Osteoblast (primary cell): ENCODE results near the gene CGRRF1. TPM values are rescaled to one million over a fixed set of nuclear protein-coding genes. Genes with fewer than 3 reads are reported as not detected.
A peak's percentile ranks its signal among the peaks of the same experiment; 100 is the strongest.

ENCODE experiments used
- DNase-seq: peaks from one replicate; pipeline ENCODE4 v3.0.0; 2011; ENCODE audit warnings: low spot score, mixed read lengths; ENCODE audit not compliant: insufficient read length; ENCODE audit errors: missing footprints
- H2AFZ ChIP-seq: 2 replicates; pipeline ENCODE4 v1.6.0; 2011; ENCODE audit warnings: mild to moderate bottlenecking, low read length
- H3K27ac ChIP-seq: 2 replicates; pipeline ENCODE4 v1.5.1; 2011; ENCODE audit warnings: mild to moderate bottlenecking, low read depth, low read length, moderate library complexity
- H3K27me3 ChIP-seq: 2 replicates; pipeline ENCODE4 v1.6.0; 2012; ENCODE audit warnings: mild to moderate bottlenecking, control low read depth, inconsistent platforms, low read length, moderate library complexity; ENCODE audit not compliant: insufficient read depth
- H3K36me3 ChIP-seq: 2 replicates; pipeline ENCODE4 v1.5.1; 2011; ENCODE audit warnings: mild to moderate bottlenecking, low read length, control low read depth, moderate library complexity; ENCODE audit not compliant: insufficient read depth
- H3K4me1 ChIP-seq: 2 replicates; pipeline ENCODE4 v1.5.1; 2011; ENCODE audit warnings: mild to moderate bottlenecking, low read length, control low read depth, moderate library complexity; ENCODE audit not compliant: insufficient read depth
- H3K4me2 ChIP-seq: 2 replicates; pipeline ENCODE4 v1.6.0; 2011; ENCODE audit warnings: mild to moderate bottlenecking, low read length; ENCODE audit not compliant: insufficient read depth
- H3K4me3 ChIP-seq: fragments of 200-600 bp; sonication (generic); 3 replicates; pipeline ENCODE4 v1.5.1; 2012; ENCODE audit warnings: mild to moderate bottlenecking, low read length, inconsistent platforms; ENCODE audit not compliant: insufficient read depth
- H3K79me2 ChIP-seq: 2 replicates; pipeline ENCODE4 v1.6.0; 2012; ENCODE audit warnings: mild to moderate bottlenecking, low read length, control low read depth, inconsistent platforms; ENCODE audit not compliant: insufficient read depth
- H3K9me3 ChIP-seq: 2 replicates; pipeline ENCODE4 v1.5.1; 2011; ENCODE audit warnings: low read depth, low read length, control low read depth
- H4K20me1 ChIP-seq: 2 replicates; pipeline ENCODE4 v1.6.0; 2012; ENCODE audit warnings: mild to moderate bottlenecking, low read length, control low read depth; ENCODE audit not compliant: insufficient read depth
- total RNA-seq: library from RNA; depleted of rRNA; stranded (reverse); fragments of >200 nt; gene quantifications from 2 replicates; pipeline ENCODE4 v1.2.3, GENCODE V29; 2012
- TF ChIP-seq, protein P1 (sequence below): IDR thresholded peaks from 2 replicates; pipeline ENCODE4 v1.5.1; 2011; ENCODE audit warnings: mild to moderate bottlenecking, low read depth, low read length, moderate library complexity; ENCODE audit errors: extremely low read depth

CGRRF1 gene
- total RNA-seq, 1 donor = 17.4 TPM

- TF ChIP-seq, protein P1, sequence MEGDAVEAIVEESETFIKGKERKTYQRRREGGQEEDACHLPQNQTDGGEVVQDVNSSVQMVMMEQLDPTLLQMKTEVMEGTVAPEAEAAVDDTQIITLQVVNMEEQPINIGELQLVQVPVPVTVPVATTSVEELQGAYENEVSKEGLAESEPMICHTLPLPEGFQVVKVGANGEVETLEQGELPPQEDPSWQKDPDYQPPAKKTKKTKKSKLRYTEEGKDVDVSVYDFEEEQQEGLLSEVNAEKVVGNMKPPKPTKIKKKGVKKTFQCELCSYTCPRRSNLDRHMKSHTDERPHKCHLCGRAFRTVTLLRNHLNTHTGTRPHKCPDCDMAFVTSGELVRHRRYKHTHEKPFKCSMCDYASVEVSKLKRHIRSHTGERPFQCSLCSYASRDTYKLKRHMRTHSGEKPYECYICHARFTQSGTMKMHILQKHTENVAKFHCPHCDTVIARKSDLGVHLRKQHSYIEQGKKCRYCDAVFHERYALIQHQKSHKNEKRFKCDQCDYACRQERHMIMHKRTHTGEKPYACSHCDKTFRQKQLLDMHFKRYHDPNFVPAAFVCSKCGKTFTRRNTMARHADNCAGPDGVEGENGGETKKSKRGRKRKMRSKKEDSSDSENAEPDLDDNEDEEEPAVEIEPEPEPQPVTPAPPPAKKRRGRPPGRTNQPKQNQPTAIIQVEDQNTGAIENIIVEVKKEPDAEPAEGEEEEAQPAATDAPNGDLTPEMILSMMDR = no peak
- Histone ChIP-seq H3K9me3 (no peaks in the 10 kb centered on the region), H3K79me2 (no peaks in the 10 kb centered on the region), H3K27ac (no peak overlapping the region), H3K27me3 (no peaks in the 10 kb centered on the region), H2AFZ (peak overlapping the region; percentile 44), H3K4me3 (no peak overlapping the region), H3K36me3 (no peaks in the 10 kb centered on the region), H3K4me2 (no peak overlapping the region), H3K4me1 (peaks cover 3% of the 10 kb centered on the region), H4K20me1 (no peaks in the 10 kb centered on the region)
- peak; percentile 66 for DNase-seq
These were observed 11.6 kb upstream of the CGRRF1 start for GRCh38 chr14:54498095-54498531.

DNA sequence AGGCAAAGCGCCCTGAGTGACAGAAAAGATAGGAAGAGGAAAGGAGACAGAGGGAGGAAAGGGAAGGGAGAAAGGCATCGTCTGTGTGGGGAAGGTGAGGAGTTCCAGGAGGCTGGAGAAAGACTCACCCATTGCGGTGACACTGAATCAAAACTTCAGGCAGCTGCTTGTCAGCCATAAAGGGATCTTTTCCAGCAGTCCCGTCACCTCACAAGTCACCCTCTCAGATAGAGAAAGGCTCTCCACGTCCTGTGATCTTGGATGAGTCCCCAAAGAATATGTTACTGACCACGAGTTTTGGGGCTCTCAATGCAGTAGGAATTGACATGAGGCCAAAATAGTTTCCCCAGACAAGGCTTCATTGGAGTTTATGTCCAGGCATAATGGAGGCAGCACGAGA lies 11.1 kb upstream of the CGRRF1 start:
- no peak overlapping the region for H3K27ac ChIP-seq
- TF ChIP-seq, protein P1 = no peak
- H3K36me3 ChIP-seq = no peaks in the 10 kb centered on the region
- H3K9me3 ChIP-seq = no peaks in the 10 kb centered on the region
- peak; percentile 29 for DNase-seq
- no peak overlapping the region for H3K4me3 ChIP-seq
- no peak overlapping the region for H3K4me2 ChIP-seq
- no peaks in the 10 kb centered on the region for H4K20me1 ChIP-seq
- no peaks in the 10 kb centered on the region for H3K79me2 ChIP-seq
- peak overlapping the region; percentile 44 for H2AFZ ChIP-seq
- H3K27me3 ChIP-seq = no peaks in the 10 kb centered on the region
- peaks cover 4% of the 10 kb centered on the region for H3K4me1 ChIP-seq

DNA sequence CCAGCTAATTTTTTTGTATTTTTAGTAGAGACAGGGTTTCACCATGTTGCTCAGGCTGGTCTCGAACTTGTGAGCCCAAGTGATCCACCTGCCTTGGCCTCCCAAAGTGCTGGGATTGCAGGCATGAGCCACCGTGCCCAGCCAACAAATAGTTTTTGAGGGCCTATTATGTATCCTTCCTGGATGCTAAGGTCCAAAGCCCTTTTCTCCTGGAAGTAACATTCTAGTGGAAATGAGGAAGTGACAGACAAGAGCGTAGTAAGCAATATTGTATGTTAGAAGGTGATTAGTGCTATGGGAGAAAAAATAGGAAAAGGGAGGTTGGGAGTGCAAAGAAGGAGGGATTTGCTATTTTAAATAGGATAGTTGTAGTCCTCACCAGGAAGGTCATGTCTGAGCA lies 9.0 kb upstream of the CGRRF1 start:
- H3K4me1 ChIP-seq = peaks cover 6% of the 10 kb centered on the region
- no peaks in the 10 kb centered on the region for H3K36me3 ChIP-seq
- no peaks in the 10 kb centered on the region for H3K9me3 ChIP-seq
- no peak overlapping the region for H3K4me2 ChIP-seq
- no peak overlapping the region for H2AFZ ChIP-seq
- TF ChIP-seq, protein P1 = no peak
- H3K79me2 ChIP-seq = no peaks in the 10 kb centered on the region
- no peaks in the 10 kb centered on the region for H3K27me3 ChIP-seq
- H4K20me1 ChIP-seq = no peaks in the 10 kb centered on the region
- no peak for DNase-seq
- H3K27ac ChIP-seq = no peak overlapping the region
- H3K4me3 ChIP-seq = no peak overlapping the region

DNA sequence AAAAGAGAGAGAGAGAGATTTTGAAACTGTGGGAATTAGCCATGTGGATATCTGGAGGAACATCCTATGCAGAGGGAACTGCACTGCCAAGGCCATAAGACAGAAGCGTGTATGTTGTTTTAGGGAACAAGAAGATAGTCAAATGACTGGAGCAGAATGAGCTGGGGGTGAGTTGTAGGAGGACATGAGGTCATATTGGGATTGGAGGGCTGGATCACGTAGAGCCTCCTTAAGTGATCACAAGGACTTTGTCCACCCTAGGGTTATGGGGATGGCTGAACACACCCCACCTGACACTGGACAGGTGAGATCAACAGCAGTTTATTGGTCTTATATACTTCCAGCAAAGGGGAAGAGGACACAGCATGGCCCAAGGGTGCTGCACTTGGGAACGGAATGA lies 8.2 kb upstream of the CGRRF1 start:
- Histone ChIP-seq H2AFZ (no peak overlapping the region), H3K9me3 (no peaks in the 10 kb centered on the region), H3K36me3 (no peaks in the 10 kb centered on the region), H3K79me2 (no peaks in the 10 kb centered on the region), H3K4me2 (no peak overlapping the region), H4K20me1 (no peaks in the 10 kb centered on the region), H3K27me3 (no peaks in the 10 kb centered on the region), H3K27ac (no peak overlapping the region), H3K4me1 (peaks cover 6% of the 10 kb centered on the region), H3K4me3 (no peak overlapping the region)
- DNase-seq = no peak
- TF ChIP-seq, protein P1 = no peak
